GM21390 (cell line): Measurements from ENCODE around the gene UST.

Experiments
- ATAC-seq: cut with Tn5 transposase; IDR thresholded peaks from one replicate; pipeline ENCODE4 v1.9.1; 2021; ENCODE audit not compliant: unreplicated experiment

UST gene

GRCh38 chr6:149076355-149076734 lies 329.5 kb downstream of the UST start:
- no peak for ATAC-seq

GRCh38 chr6:149077208-149077607 lies 330.4 kb downstream of the UST start:
- no peak for ATAC-seq

- ATAC-seq: no peak
Observed at GRCh38 chr6:149078211-149078782, 331.5 kb downstream of the UST start.

GRCh38 chr6:149079456-149079855 lies 332.6 kb downstream of the UST start:
- no peak for ATAC-seq

GRCh38 chr6:149079911-149080491 lies 333.2 kb downstream of the UST start:
- no peak for ATAC-seq

GRCh38 chr6:149080511-149080910 lies 333.7 kb downstream of the UST start:
- ATAC-seq: no peak

- ATAC-seq: no peak
Observed at GRCh38 chr6:149081281-149081680, 334.5 kb downstream of the UST start.

GRCh38 chr6:149082320-149082719 lies 335.5 kb downstream of the UST start:
- peak; percentile 70 for ATAC-seq

- no peak for ATAC-seq
Observed at GRCh38 chr6:149084026-149084425, 337.2 kb downstream of the UST start.

GRCh38 chr6:149084808-149085556 lies 338.2 kb downstream of the UST start:
- ATAC-seq: no peak

- no peak for ATAC-seq
Observed at GRCh38 chr6:149085557-149085938, 338.7 kb downstream of the UST start.

- ATAC-seq: no peak
Observed at GRCh38 chr6:149086363-149086762, 339.5 kb downstream of the UST start.

GRCh38 chr6:149087898-149088297 lies 341.1 kb downstream of the UST start:
- ATAC-seq: no peak

- no peak for ATAC-seq
Observed at GRCh38 chr6:149088361-149088760, 341.5 kb downstream of the UST start.

- ATAC-seq: no peak
Observed at GRCh38 chr6:149089510-149089909, 342.7 kb downstream of the UST start.

GRCh38 chr6:149090937-149091336 lies 344.1 kb downstream of the UST start:
- ATAC-seq: no peak

- ATAC-seq: no peak
Observed at GRCh38 chr6:149093643-149094042, 346.8 kb downstream of the UST start.

GRCh38 chr6:149094156-149094555 lies 347.3 kb downstream of the UST start:
- no peak for ATAC-seq

GRCh38 chr6:149094934-149095351 lies 348.1 kb downstream of the UST start:
- ATAC-seq: no peak

- no peak for ATAC-seq
Observed at GRCh38 chr6:149095842-149096241, 349.0 kb downstream of the UST start.

- ATAC-seq: no peak
Observed at GRCh38 chr6:149097794-149098193, 351.0 kb downstream of the UST start.

- no peak for ATAC-seq
Observed at GRCh38 chr6:149098700-149099276, 352.0 kb downstream of the UST start.
